C4-2B (cell line): ENCODE data around the gene SNW1.

Experiments
- ZFX ChIP-seq: fragments of 450-650 bp; IDR thresholded peaks from 2 replicates; pipeline ENCODE4 v1.6.1; 2017
- TF ChIP-seq, protein P1 (sequence below): fragments of 450-650 bp; conservative IDR thresholded peaks from 2 replicates; pipeline ENCODE4 v1.5.1; 2017; ENCODE audit warnings: mild to moderate bottlenecking

DNA sequence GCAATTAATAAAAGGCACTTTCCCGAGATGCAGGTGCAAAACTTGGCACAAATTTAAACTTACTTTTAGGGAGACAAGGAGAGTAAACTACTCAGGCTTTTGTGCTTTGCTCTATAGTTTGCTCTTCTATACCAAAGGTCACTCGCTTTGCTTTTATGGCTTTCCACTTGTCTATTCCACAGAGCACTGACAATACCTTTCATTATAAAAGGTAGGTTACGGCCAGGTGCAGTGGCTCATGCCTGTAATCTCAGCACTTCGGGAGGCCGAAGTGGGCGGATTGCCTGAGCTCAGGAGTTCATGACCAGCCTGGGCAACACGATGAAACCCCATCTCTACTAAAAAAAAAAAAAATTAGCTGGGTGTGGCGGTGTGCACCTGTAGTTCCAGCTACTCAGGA is 86.0 kb downstream of the SNW1 start:
- TF ChIP-seq, protein P1, sequence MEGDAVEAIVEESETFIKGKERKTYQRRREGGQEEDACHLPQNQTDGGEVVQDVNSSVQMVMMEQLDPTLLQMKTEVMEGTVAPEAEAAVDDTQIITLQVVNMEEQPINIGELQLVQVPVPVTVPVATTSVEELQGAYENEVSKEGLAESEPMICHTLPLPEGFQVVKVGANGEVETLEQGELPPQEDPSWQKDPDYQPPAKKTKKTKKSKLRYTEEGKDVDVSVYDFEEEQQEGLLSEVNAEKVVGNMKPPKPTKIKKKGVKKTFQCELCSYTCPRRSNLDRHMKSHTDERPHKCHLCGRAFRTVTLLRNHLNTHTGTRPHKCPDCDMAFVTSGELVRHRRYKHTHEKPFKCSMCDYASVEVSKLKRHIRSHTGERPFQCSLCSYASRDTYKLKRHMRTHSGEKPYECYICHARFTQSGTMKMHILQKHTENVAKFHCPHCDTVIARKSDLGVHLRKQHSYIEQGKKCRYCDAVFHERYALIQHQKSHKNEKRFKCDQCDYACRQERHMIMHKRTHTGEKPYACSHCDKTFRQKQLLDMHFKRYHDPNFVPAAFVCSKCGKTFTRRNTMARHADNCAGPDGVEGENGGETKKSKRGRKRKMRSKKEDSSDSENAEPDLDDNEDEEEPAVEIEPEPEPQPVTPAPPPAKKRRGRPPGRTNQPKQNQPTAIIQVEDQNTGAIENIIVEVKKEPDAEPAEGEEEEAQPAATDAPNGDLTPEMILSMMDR, result no peak
- TF ChIP-seq ZFX, result no peak
